Upper lobe of left lung (tissue), 4 donors: ENCODE results near the gene TMEM8B.

Experiments
- POLR2A ChIP-seq, 4 donors: fragments of 450-650 bp; IDR thresholded peaks; one replicate each; pipeline ENCODE4 v1.5.1; 2016 to 2017; ENCODE audit warnings: antibody characterized with exemption in 4 of 4, mild to moderate bottlenecking in 2 of 4
- POLR2AphosphoS5 ChIP-seq, 2 donors: sonication (generic); formaldehyde crosslinking; IDR thresholded peaks; one replicate each; pipeline ENCODE4 v1.5.1; 2017; ENCODE audit warnings: antibody characterized with exemption in 2 of 2
- TF ChIP-seq, protein P1 (sequence below), 6 experiments: fragments of 450-650 bp in 4 of 6; fragments of 200-600 bp in 2 of 6; sonication (generic) in 2 of 6; IDR thresholded peaks; one replicate each; pipeline ENCODE4 v1.5.1; 2016 to 2019; ENCODE audit warnings: antibody characterized with exemption in 6 of 6

DNA sequence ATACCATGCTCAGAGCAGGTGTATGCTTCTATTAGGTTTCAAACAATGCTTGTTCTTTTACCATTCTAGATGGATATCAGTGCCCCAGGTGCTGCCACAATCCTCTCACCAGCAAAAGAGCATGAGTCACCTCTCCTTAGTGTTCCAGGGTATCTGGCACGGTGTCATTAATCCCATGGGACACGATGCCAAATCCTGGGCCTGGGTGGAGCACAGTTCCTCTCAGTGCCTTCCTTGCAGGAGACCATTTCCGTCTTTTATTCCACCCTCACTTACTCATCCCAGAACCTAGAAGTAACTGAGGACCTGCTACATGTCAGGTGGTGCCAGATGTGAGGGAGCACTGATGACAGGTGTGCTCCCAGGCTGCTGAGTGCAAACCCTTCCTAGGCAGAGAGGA lies 42.5 kb downstream of the TMEM8B start:
- TF ChIP-seq, protein P1, sequence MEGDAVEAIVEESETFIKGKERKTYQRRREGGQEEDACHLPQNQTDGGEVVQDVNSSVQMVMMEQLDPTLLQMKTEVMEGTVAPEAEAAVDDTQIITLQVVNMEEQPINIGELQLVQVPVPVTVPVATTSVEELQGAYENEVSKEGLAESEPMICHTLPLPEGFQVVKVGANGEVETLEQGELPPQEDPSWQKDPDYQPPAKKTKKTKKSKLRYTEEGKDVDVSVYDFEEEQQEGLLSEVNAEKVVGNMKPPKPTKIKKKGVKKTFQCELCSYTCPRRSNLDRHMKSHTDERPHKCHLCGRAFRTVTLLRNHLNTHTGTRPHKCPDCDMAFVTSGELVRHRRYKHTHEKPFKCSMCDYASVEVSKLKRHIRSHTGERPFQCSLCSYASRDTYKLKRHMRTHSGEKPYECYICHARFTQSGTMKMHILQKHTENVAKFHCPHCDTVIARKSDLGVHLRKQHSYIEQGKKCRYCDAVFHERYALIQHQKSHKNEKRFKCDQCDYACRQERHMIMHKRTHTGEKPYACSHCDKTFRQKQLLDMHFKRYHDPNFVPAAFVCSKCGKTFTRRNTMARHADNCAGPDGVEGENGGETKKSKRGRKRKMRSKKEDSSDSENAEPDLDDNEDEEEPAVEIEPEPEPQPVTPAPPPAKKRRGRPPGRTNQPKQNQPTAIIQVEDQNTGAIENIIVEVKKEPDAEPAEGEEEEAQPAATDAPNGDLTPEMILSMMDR (IDR thresholded peaks at IDR 0.05), result no peak
- TF ChIP-seq POLR2A (IDR thresholded peaks at IDR 0.05) (no peak), POLR2AphosphoS5 (IDR thresholded peaks at IDR 0.05) (no peak)
